ENCODE data around the gene HOXA9. TPM values are rescaled to one million over a fixed set of nuclear protein-coding genes. Genes with fewer than 3 reads are reported as not detected.

The HOXA9 gene
- not detected for total RNA-seq

GRCh38 chr7:27165089-27165995 is at the start of gene HOXA9:
HOXA9 (minus strand) TSS chr7:27165537; CDS start chr7:27165457, 80 bp downstream.

GRCh38 chr7:27199849-27200760 is 34.8 kb upstream of the HOXA9 start, which contains the start of gene HOXA13:
HOXA13 (minus strand) TSS chr7:27200091; CDS start chr7:27200077, 14 bp downstream.

GRCh38 chr7:27185013-27185853 is 19.9 kb upstream of the HOXA9 start, which contains the start of gene HOXA11:
HOXA11 (minus strand) TSS chr7:27185232; CDS start chr7:27185144, 88 bp downstream.

GRCh38 chr7:27173956-27174873 is 8.9 kb upstream of the HOXA9 start, which contains the start of gene HOXA10:
HOXA10 (minus strand) TSS chr7:27174320; CDS start chr7:27174306, 14 bp downstream.

GRCh38 chr7:27156508-27156898 is 8.8 kb downstream of the HOXA9 start, which contains the start of gene HOXA7:
HOXA7 (minus strand) TSS chr7:27156675; CDS start chr7:27156545, 130 bp downstream.

GRCh38 chr7:27151931-27152815 is 13.2 kb downstream of the HOXA9 start, which contains the start of gene HOXA3:
HOXA3 (minus strand) TSS chr7:27152583; CDS start chr7:27110640, 41,943 bp downstream.

GRCh38 chr7:27147199-27148030 is 17.9 kb downstream of the HOXA9 start, which contains the start of gene HOXA6:
HOXA6 (minus strand) TSS chr7:27147774; CDS start chr7:27147749, 25 bp downstream.

GRCh38 chr7:27143023-27143949 is 22.1 kb downstream of the HOXA9 start, which contains the start of gene HOXA5:
HOXA5 (minus strand) TSS chr7:27143681; CDS start chr7:27143607, 74 bp downstream.

GRCh38 chr7:27130540-27131389 is 34.6 kb downstream of the HOXA9 start, which contains the start of gene HOXA4:
HOXA4 (minus strand) TSS chr7:27130757; CDS start chr7:27130733, 24 bp downstream.

Other genes with a start within 250 kb of the HOXA9 start
- gene HOXA1, start 69.5 kb downstream of the HOXA9 start, total RNA-seq = 0.44 TPM
- gene HOXA2, start 62.9 kb downstream of the HOXA9 start, total RNA-seq = not detected
- not detected for gene HOXA4, start 34.8 kb downstream of the HOXA9 start, total RNA-seq
- gene HOXA5, start 21.9 kb downstream of the HOXA9 start, total RNA-seq = not detected
- gene HOXA6, start 17.8 kb downstream of the HOXA9 start, total RNA-seq = not detected
- not detected for gene HOXA3, start 13.0 kb downstream of the HOXA9 start, total RNA-seq
- not detected for gene HOXA7, start 8.9 kb downstream of the HOXA9 start, total RNA-seq
- not detected for gene HOXA10, start 8.8 kb upstream of the HOXA9 start, total RNA-seq
- gene HOXA11, start 19.7 kb upstream of the HOXA9 start, total RNA-seq = not detected
- gene HOXA13, start 34.6 kb upstream of the HOXA9 start, total RNA-seq = 0.11 TPM
- gene EVX1, start 77.3 kb upstream of the HOXA9 start, total RNA-seq = not detected

Data from camera-type eye (tissue), 1 donor.